Activated CD8-positive, alpha-beta T cell treated with anti-CD3 and anti-CD28 coated beads for 36 hours (primary cell): ENCODE results near the gene ULK2. TPM values are rescaled to one million over a fixed set of nuclear protein-coding genes. Genes with fewer than 3 reads are reported as not detected.

Experiments
- ATAC-seq: fragments of 200-7000 bp; cut with Tn5 transposase; one replicate; pipeline ENCODE4 v1.10.0; 2021; ENCODE audit warnings: mild to moderate bottlenecking, moderate library complexity
- CTCF ChIA-PET: fragments of 350-600 bp; sonication (Branson Sonifier 250); formaldehyde crosslinking; loops from one replicate; lab custom pipeline; 2021; ENCODE audit warnings: antibody characterized with exemption; lab: Charles Lee
- POLR2A ChIA-PET: fragments of 350-600 bp; sonication (Branson Sonifier 250); formaldehyde crosslinking; loops from one replicate; lab custom pipeline; 2021; ENCODE audit warnings: antibody characterized with exemption; lab: Charles Lee
- DNase-seq: peaks from one replicate; pipeline ENCODE4 v3.0.0-alpha.2; 2020
- H3K27ac Mint-ChIP-seq: one replicate; pipeline ENCODE4 v1.8.0; 2021; ENCODE audit warnings: mild to moderate bottlenecking, mixed read lengths
- H3K27me3 Mint-ChIP-seq: one replicate; pipeline ENCODE4 v1.8.0; 2021; ENCODE audit warnings: mixed read lengths
- H3K36me3 Mint-ChIP-seq: one replicate; pipeline ENCODE4 v1.8.0; 2021; ENCODE audit warnings: low read depth, mixed read lengths
- H3K4me1 Mint-ChIP-seq: one replicate; pipeline ENCODE4 v1.8.0; 2021; ENCODE audit warnings: low read depth, mixed read lengths
- H3K4me3 Mint-ChIP-seq: one replicate; pipeline ENCODE4 v1.8.0; 2021; ENCODE audit warnings: mild to moderate bottlenecking, moderate library complexity, mixed read lengths
- H3K9me3 Mint-ChIP-seq: one replicate; pipeline ENCODE4 v1.8.0; 2021; ENCODE audit warnings: mixed read lengths
- intact Hi-C: fragments of 100-400 bp; cut with micrococcal nuclease; formaldehyde crosslinking; loops from one replicate; pipeline ENCODE4 v1.10.0; 2022
- total RNA-seq, 2 experiments: library from RNA; stranded (reverse); gene quantifications; one replicate each; pipeline ENCODE4 v1.2.3, GENCODE V29; 2021
- TF ChIP-seq, protein P1 (sequence below): fragments of 200-600 bp; IDR thresholded peaks from one replicate; pipeline ENCODE4 v1.8.0; 2022; ENCODE audit warnings: antibody characterized with exemption, mild to moderate bottlenecking

The ULK2 gene
- total RNA-seq, 2 experiments from 2014 or later: 6.3 TPM

DNA sequence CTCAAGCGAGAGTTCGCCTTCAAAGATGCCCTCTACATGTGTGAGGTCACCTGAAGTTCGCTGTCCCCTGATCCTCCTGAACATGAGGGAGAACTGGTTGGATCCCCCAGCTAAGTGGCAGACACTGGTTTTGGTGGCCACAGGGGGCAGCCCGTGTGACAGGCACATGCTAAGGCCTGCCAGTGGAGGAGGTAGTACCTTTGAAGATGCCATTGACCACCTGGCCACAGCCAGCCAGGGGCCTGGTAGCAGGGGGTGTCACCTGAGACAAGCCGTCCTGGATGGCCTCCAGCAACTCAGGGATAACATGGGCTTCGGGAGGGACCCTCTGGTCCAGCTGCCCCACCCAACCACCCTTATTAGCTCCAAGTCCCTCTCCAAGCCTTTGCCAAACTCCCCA, 112.3 kb downstream of the ULK2 start:
- TF ChIP-seq, protein P1, sequence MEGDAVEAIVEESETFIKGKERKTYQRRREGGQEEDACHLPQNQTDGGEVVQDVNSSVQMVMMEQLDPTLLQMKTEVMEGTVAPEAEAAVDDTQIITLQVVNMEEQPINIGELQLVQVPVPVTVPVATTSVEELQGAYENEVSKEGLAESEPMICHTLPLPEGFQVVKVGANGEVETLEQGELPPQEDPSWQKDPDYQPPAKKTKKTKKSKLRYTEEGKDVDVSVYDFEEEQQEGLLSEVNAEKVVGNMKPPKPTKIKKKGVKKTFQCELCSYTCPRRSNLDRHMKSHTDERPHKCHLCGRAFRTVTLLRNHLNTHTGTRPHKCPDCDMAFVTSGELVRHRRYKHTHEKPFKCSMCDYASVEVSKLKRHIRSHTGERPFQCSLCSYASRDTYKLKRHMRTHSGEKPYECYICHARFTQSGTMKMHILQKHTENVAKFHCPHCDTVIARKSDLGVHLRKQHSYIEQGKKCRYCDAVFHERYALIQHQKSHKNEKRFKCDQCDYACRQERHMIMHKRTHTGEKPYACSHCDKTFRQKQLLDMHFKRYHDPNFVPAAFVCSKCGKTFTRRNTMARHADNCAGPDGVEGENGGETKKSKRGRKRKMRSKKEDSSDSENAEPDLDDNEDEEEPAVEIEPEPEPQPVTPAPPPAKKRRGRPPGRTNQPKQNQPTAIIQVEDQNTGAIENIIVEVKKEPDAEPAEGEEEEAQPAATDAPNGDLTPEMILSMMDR: no peak
- Mint-ChIP-seq H3K9me3 (no peaks in the 10 kb centered on the region), H3K4me3 (no peak overlapping the region), H3K27ac (no peak overlapping the region), H3K27me3 (peaks cover 19% of the 10 kb centered on the region), H3K4me1 (peaks cover 17% of the 10 kb centered on the region), H3K36me3 (no peaks in the 10 kb centered on the region)
- ChIA-PET POLR2A (no interaction called here), CTCF (interaction anchor here (1.3 to 5.8 kb wide), 2 partner anchors 9 to 11 kb away, joined by 3 to 36 read pairs; no protein-coding TSS in a partner anchor)
- ATAC-seq (no peak), DNase-seq (no peak)
- intact Hi-C loops: no loop called here

DNA sequence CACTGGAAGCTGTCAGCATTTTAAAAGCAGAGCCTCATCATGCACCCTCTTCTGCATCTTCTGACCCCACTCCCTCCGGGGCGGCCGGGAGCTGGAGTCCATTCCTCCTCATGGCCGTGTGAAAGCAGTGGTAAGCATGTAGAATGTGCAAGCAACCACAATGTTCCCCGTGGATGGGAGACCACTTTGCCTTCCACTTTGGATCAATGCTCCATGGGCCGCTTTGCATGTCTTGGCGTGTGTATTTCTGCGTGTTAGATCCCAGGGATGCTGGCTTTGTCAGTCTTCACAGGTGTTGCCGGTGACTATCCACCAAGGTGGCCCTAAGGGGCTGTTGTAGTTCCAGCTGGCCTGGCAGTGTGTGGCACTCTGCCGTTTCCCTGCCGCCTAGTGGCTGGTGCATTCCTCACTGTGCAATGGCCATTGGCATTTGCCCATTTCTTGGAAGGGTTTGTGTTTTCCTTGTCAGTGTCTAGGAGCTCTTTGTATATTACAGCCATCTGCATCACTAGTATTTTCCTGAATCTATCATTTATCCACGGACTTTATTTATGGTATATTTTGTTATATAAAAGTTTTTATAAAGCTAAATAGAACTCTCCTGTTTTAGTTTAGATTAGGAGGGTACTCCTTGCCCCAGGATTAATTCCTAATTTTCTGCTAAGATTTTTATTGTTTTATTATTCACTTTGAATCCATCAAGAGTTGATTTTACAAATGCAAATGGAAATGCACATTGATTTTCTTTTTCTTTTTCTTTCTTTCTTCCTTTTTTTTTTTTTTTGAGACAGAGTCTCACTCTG, 113.9 kb downstream of the ULK2 start:
- Mint-ChIP-seq H3K9me3 (no peaks in the 10 kb centered on the region), H3K36me3 (no peaks in the 10 kb centered on the region), H3K4me1 (peaks cover 17% of the 10 kb centered on the region), H3K27ac (no peak overlapping the region), H3K27me3 (peaks cover 16% of the 10 kb centered on the region), H3K4me3 (no peak overlapping the region)
- ATAC-seq (no peak), DNase-seq (no peak)
- ChIA-PET CTCF (interaction anchor here (1.1 to 5.8 kb wide), 3 partner anchors 9 to 12 kb away, joined by 4 to 36 read pairs (median 9); no protein-coding TSS in a partner anchor), POLR2A (interaction anchor here (0.6 kb wide), 1 partner anchor 14 kb away, joined by 4 read pairs; no protein-coding TSS in a partner anchor)
- TF ChIP-seq, protein P1: no peak
- intact Hi-C loops: no loop called here

DNA sequence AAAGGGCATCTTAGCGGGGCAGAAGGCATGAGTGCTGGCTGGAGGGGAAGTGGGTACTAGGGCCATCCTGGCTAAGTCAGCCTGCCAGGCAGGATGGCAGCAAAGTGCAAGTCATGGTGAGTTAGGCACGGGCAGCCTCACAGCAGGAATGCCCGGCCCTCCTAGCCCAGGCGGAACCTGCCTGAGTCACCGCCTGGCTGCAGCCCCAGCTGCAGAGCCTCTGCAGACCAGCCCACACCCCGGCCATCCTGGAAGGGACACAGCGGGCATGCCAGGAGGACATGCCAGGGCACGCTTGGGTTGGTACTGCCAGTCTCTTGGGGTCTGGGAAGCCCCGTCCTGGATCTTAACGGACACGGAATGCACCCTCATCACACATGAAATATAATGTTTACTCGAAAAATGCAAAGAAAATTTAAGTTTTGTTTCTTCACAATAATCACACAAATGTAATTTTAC, 114.7 kb downstream of the ULK2 start:
- no peak for DNase-seq
- Mint-ChIP-seq H3K4me1 (peaks cover 17% of the 10 kb centered on the region), H3K27ac (no peak overlapping the region), H3K36me3 (no peaks in the 10 kb centered on the region), H3K9me3 (no peaks in the 10 kb centered on the region), H3K4me3 (no peak overlapping the region), H3K27me3 (peaks cover 16% of the 10 kb centered on the region)
- ChIA-PET CTCF (interaction anchor here (1.7 to 5.8 kb wide), 2 partner anchors 8 to 13 kb away, joined by 9 to 36 read pairs; no protein-coding TSS in a partner anchor), POLR2A (interaction anchor here (0.6 kb wide), 1 partner anchor 13 kb away, joined by 4 read pairs; no protein-coding TSS in a partner anchor)
- no peak for ATAC-seq
- TF ChIP-seq, protein P1: no peak
- intact Hi-C loops: no loop called here

DNA sequence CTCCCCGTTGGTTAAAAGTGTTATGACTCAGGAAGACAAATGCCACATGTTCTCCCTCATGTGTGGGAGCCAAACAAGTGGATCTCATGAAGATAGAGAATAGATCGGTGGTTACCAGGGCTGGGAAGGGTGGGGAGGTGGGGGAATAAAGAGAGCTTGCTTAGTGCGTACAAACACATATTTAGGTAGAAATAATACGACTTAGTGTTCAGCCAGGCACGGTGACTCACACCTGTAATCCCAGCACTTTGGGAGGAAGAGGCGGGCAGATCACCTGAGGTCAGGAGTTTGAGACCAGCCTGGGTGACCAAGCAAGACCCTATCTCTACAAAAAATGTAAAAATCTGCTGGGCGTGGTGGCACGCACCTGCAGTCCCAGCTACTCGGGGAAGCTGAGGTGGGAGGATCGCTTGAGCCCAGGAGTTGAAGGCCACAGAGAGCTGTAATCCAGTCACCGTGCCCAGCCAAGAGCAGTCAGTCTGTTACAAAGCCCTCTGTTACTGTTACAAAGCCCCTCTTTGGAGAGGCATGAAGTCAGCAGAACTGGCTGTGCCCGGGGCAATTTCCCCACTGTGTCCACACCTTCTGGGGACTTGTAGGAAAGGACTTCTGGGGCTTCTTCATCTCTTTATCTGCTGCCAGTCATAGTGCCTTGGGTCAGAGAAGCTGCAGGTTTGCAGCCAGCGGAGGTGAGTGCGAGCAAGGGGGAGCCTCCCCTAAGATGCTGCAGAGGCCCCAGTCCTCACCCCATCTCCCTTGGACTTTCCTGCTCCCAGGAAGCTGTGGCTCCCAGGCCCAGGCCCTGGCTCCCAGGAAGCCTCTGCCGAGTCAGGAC, 115.3 kb downstream of the ULK2 start:
- H3K4me3 Mint-ChIP-seq: no peak overlapping the region
- no peaks in the 10 kb centered on the region for H3K9me3 Mint-ChIP-seq
- H3K36me3 Mint-ChIP-seq: no peaks in the 10 kb centered on the region
- ChIA-PET POLR2A (no interaction called here), CTCF (interaction anchor here (1.7 to 5.8 kb wide), 2 partner anchors 8 to 14 kb away, joined by 9 to 36 read pairs; no protein-coding TSS in a partner anchor)
- TF ChIP-seq, protein P1: no peak
- peaks cover 15% of the 10 kb centered on the region for H3K27me3 Mint-ChIP-seq
- no peak overlapping the region for H3K27ac Mint-ChIP-seq
- DNase-seq (no peak), ATAC-seq (no peak)
- intact Hi-C loops: no loop called here
- peaks cover 17% of the 10 kb centered on the region for H3K4me1 Mint-ChIP-seq
